H7 (cell line): ENCODE data around the gene IFNLR1. TPM values are rescaled to one million over a fixed set of nuclear protein-coding genes. Genes with fewer than 3 reads are reported as not detected.

ENCODE experiments used
- DNase-seq: peaks from one replicate; pipeline ENCODE4 v3.0.0; 2012
- H3K27me3 ChIP-seq: 2 replicates; pipeline ENCODE4 v1.6.0; 2011; ENCODE audit warnings: mild to moderate bottlenecking, low read length; ENCODE audit not compliant: control insufficient read depth, insufficient read depth
- H3K36me3 ChIP-seq: replicated peaks from 2 replicates; pipeline ENCODE4 v1.5.1; 2011; ENCODE audit warnings: low read length; ENCODE audit not compliant: control insufficient read depth, insufficient read depth
- H3K4me3 ChIP-seq: 2 replicates; pipeline ENCODE4 v1.5.1; 2011; ENCODE audit warnings: low read depth, mild to moderate bottlenecking, control low read depth, low read length, moderate library complexity; ENCODE audit not compliant: insufficient read depth
- total RNA-seq: library from RNA; depleted of rRNA; stranded (reverse); fragments of >200 nt; shearing (Covaris generic); gene quantifications from 2 replicates; pipeline ENCODE4 v1.2.3, GENCODE V29; 2014; rRNA removed

The IFNLR1 gene
- total RNA-seq: 4.8 and 6.7 TPM in 2 replicates

DNA sequence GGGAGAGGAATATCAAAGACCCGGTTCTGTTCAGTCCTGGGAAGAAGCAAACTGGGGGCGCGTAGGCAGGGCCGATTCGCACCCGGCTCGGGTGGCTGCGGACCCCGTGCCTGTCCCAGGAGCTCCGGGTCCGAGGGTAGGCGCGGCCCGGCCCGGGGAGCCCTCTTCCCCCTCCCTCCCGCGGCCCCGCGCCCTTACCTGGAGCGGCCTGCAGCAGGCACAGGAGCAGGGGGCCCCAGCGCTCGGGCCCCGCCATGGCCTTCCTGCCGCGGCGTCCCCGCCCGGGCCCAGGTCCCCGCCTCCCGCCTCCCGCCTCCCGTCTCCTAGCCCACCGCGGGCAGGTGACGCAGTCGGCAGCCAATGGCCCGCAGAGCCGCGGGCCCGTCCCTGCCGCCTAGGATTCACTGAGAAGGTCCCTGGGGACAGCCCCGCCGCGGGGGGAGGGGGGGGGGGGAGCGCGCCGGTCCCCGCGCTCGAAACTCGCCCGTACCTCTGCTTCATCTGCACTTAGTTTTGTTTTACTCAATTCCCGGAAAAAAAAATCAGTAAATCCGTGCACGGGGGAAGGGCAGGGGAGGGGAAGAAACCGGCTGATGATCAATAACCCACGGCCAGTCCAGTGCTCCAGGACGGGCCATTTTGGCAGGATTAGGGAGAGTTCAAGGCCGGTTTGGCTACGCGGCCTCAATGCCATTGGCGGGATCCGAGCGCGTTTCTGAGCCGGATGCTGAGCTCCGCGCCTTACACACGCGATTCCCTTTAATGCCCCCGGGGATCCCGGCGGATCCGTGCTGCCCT, at the start of gene IFNLR1:
TSS of gene IFNLR1 (minus strand) at position 297 of the 798 bp plus-strand sequence. CDS start at position 256, 41 bp downstream.
- Histone ChIP-seq H3K27me3 (peaks cover 4% of the 10 kb centered on the region; the same call in 1 of the 2 replicates), H3K4me3 (peak within 1 kb of the TSS; percentile 72), H3K36me3 (no peaks in the 10 kb centered on the region)
- peak; percentile 96 for DNase-seq

GRCh38 chr1:24235921-24236788, 49.1 kb upstream of the IFNLR1 start:
- DNase-seq: peak; percentile 61
- Histone ChIP-seq H3K36me3 (no peaks in the 10 kb centered on the region), H3K4me3 (no peak overlapping the region), H3K27me3 (no peaks in the 10 kb centered on the region)

DNA sequence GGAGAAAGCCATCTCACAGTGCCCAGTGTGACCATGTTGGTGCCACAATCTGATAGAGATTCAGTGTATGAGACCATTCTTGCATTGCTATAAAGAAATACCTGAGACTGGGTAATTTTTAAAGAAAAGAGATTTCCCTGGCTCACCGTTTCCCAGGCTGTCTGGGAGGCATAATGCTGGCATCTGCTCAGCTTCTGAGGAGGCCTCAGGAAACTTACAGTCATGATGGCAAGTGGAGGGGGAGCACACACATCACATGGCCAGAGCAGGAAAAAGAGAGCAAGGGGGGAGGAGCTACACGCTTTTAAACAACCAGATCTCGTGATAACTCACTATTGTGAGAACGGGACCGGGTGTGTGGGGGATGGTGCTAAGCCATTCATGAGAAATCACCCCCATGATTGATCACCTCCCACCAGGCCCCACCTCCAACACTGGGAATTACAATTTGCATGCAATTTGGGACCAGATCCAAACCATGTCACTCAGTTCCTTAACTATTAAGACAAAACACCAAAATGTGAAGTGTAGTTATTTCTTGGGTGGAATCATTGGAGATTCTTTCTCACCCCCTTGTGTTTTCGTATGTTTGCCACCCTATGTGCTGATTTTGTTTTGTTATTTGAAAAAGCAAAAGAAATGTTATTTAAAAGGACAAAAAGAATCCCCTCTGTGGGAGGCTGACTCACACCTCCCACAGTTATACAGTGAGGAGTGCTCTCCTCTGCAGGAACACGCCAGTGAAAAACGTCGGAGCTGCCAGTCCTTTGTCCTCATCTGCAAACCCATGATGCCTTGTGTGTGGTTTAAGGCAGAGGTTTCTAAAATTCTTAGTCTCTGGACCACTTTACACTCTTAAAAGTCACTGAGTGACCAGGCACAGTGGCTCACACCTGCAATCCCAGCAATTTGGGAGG, 46.9 kb upstream of the IFNLR1 start:
- Histone ChIP-seq H3K4me3 (no peak overlapping the region), H3K27me3 (no peaks in the 10 kb centered on the region), H3K36me3 (no peaks in the 10 kb centered on the region)
- no peak for DNase-seq

DNA sequence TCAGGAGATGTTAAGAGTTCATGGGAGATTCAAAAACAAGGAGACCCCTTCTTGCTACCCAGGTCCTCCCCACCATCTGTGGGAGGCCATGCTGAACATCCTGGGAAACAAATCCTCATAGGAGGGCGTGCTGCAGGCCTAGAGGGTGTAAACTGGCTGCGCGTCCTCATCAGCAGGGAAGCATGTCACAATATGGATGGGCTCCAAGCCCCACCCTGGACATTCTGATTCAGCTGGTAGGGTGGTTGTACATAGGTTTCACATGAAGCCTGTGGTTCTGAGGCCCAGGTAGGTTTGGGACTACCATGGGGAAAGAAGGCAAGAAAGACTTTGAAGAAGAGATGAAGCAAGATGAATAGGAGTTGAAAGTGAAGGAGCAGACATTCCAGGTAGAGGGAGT, 44.6 kb upstream of the IFNLR1 start:
- Histone ChIP-seq H3K36me3 (no peaks in the 10 kb centered on the region), H3K4me3 (no peak overlapping the region), H3K27me3 (no peaks in the 10 kb centered on the region)
- DNase-seq: no peak

- H3K27me3 ChIP-seq: no peaks in the 10 kb centered on the region
Measured at GRCh38 chr1:24228311-24228710, 41.2 kb upstream of the IFNLR1 start.

DNA sequence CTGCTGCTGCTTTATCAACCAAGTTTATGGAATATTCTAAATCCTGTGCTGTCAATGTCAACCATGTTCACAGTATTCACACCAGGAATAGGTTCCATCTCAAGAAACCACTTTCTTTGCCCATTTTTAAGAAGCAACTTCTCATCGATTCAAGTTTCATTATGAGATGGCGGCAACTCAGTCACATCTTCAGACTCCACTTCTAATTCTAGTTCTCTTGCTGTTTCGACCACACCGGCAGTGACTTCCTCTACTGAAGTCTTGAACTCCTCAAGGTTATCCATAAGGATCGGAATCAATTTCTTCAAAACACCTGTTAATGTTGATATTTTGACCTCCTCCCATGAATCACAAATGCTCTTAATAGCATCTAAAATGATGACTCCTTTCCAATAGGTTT, 39.7 kb upstream of the IFNLR1 start:
- H3K36me3 ChIP-seq: no peaks in the 10 kb centered on the region
- no peak overlapping the region for H3K4me3 ChIP-seq
- DNase-seq: no peak
- H3K27me3 ChIP-seq: no peaks in the 10 kb centered on the region

More at GRCh38 chr1:24228311-24228710, 41.2 kb upstream of the IFNLR1 start:
- Histone ChIP-seq H3K4me3 (no peak overlapping the region), H3K36me3 (no peaks in the 10 kb centered on the region)
- no peak for DNase-seq

- H3K4me3 ChIP-seq: no peak overlapping the region
- no peaks in the 10 kb centered on the region for H3K27me3 ChIP-seq
- no peak for DNase-seq
- H3K36me3 ChIP-seq: no peaks in the 10 kb centered on the region
Measured at GRCh38 chr1:24224761-24225160, 37.7 kb upstream of the IFNLR1 start.

- Histone ChIP-seq H3K36me3 (no peaks in the 10 kb centered on the region), H3K4me3 (no peak overlapping the region), H3K27me3 (no peaks in the 10 kb centered on the region)
- DNase-seq: no peak
Measured at GRCh38 chr1:24224086-24224485, 37.0 kb upstream of the IFNLR1 start.

GRCh38 chr1:24222793-24223192, 35.7 kb upstream of the IFNLR1 start:
- no peaks in the 10 kb centered on the region for H3K36me3 ChIP-seq
- no peak overlapping the region for H3K4me3 ChIP-seq
- H3K27me3 ChIP-seq: no peaks in the 10 kb centered on the region
- DNase-seq: no peak

DNA sequence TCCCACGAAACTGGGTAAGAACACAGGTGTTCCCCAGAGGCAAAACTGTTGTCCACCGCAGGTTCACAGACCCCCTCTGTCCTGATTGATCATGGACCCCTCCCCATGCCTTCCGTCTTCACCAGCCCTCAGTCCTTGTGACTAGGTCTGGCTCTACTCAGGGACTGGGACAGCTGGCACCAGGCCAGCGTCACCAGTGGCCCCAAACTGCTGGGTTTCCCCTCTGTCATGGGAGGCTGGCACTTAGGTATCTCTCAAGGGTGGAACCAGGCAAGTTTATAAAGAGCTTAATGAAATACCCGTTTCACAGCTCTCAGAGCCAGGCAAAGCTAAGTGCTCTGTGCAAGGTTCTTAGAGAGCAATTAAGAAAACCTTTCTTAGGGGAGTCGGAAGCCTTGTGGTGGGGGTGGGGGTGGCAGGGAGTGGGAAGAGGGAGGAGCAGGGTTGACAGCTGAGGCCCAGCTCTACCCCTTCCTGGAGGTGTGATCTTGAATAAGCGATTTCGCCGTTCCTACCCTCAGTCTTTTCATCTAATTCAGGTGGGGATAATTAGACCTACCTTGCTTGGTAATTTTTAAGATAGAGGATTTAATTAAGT, 35.0 kb upstream of the IFNLR1 start:
- H3K36me3 ChIP-seq: no peaks in the 10 kb centered on the region
- H3K4me3 ChIP-seq: no peak overlapping the region
- DNase-seq: no peak
- H3K27me3 ChIP-seq: no peaks in the 10 kb centered on the region

GRCh38 chr1:24221246-24221645, 34.2 kb upstream of the IFNLR1 start:
- no peak for DNase-seq
- no peaks in the 10 kb centered on the region for H3K27me3 ChIP-seq
- no peak overlapping the region for H3K4me3 ChIP-seq
- no peaks in the 10 kb centered on the region for H3K36me3 ChIP-seq

GRCh38 chr1:24216276-24217074, 29.4 kb upstream of the IFNLR1 start:
- Histone ChIP-seq H3K27me3 (no peaks in the 10 kb centered on the region), H3K4me3 (no peak overlapping the region), H3K36me3 (no peaks in the 10 kb centered on the region)
- DNase-seq: peak; percentile 73

DNA sequence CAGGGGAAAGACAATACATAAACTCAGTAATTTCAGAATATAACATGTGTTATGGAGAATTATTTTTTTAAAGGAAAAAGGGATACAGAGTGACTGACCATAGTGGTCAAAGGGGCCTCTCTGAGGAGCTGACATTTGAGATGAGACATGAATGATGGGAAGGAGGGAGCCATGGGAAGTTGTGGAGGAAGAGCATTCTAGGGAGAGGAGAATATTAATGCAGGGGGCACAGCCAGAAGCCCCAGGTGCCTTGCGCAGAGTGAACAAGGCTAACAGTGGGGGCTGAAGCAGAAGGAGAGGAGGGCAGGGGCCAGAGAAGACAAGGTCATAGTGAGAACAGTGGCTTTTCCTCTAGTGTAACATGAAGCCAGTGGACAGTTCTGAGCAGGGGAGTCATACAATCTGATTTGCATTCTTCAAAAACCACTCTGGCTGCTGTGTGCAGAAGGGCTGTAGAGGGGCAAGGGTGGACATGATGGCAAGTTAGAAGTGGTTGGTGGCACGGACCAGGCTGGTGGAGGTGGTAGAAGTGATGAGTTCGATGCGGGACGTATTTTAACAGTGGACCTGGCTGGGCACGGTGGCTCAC, 28.2 kb upstream of the IFNLR1 start:
- Histone ChIP-seq H3K4me3 (no peak overlapping the region), H3K27me3 (no peaks in the 10 kb centered on the region), H3K36me3 (no peaks in the 10 kb centered on the region)
- no peak for DNase-seq
